HG03565 (cell line): ENCODE data around the gene QSOX2.

Source experiments
- ATAC-seq: cut with Tn5 transposase; IDR thresholded peaks from one replicate; pipeline ENCODE4 v1.9.1; 2021; ENCODE audit warnings: mild to moderate bottlenecking, moderate library complexity; ENCODE audit not compliant: unreplicated experiment

The QSOX2 gene

GRCh38 chr9:136253246-136254130 is 7.9 kb upstream of the QSOX2 start:
- ATAC-seq = no peak

- ATAC-seq = no peak
Measured at GRCh38 chr9:136252846-136253245, 7.2 kb upstream of the QSOX2 start.

GRCh38 chr9:136252281-136252680 is 6.7 kb upstream of the QSOX2 start:
- no peak for ATAC-seq

- no peak for ATAC-seq
Measured at GRCh38 chr9:136251264-136252115, 5.9 kb upstream of the QSOX2 start.

- ATAC-seq = no peak
Measured at GRCh38 chr9:136250676-136251075, 5.1 kb upstream of the QSOX2 start.

- ATAC-seq = no peak
Measured at GRCh38 chr9:136249877-136250559, 4.4 kb upstream of the QSOX2 start.

- no peak for ATAC-seq
Measured at GRCh38 chr9:136248951-136249876, 3.6 kb upstream of the QSOX2 start.

GRCh38 chr9:136247947-136248637 is 2.5 kb upstream of the QSOX2 start:
- no peak for ATAC-seq

GRCh38 chr9:136247551-136247916 is 1.9 kb upstream of the QSOX2 start:
- no peak for ATAC-seq

GRCh38 chr9:136246849-136247550 is 1.4 kb upstream of the QSOX2 start:
- no peak for ATAC-seq

- ATAC-seq = no peak
Measured at GRCh38 chr9:136244969-136245218, 718 bp downstream of the QSOX2 start.

- ATAC-seq = no peak
Measured at GRCh38 chr9:136244122-136244968, 1.3 kb downstream of the QSOX2 start.

- no peak for ATAC-seq
Measured at GRCh38 chr9:136243631-136244030, 2.0 kb downstream of the QSOX2 start.

GRCh38 chr9:136242918-136243525 is 2.6 kb downstream of the QSOX2 start:
- ATAC-seq = no peak

- ATAC-seq = no peak
Measured at GRCh38 chr9:136242248-136242647, 3.4 kb downstream of the QSOX2 start.

GRCh38 chr9:136241542-136241941 is 4.1 kb downstream of the QSOX2 start:
- ATAC-seq = no peak

GRCh38 chr9:136240941-136241340 is 4.7 kb downstream of the QSOX2 start:
- no peak for ATAC-seq

GRCh38 chr9:136239983-136240330 is 5.7 kb downstream of the QSOX2 start:
- ATAC-seq = no peak
